Naive thymus-derived CD4-positive, alpha-beta T cell (primary cell): ENCODE data around the gene SERPINB5. TPM values are rescaled to one million over a fixed set of nuclear protein-coding genes. Genes with fewer than 3 reads are reported as not detected.

ENCODE experiments used
- ATAC-seq: fragments of 150-1000 bp; cut with Tn5 transposase; 2 replicates; pipeline ENCODE4 v1.10.0; 2021; ENCODE audit warnings: mild to moderate bottlenecking, moderate library complexity
- CTCF ChIA-PET: fragments of 350-600 bp; sonication (Branson Sonifier 250); formaldehyde crosslinking; loops from one replicate; lab custom pipeline; 2021; ENCODE audit warnings: antibody characterized with exemption; lab: Charles Lee
- POLR2A ChIA-PET: fragments of 350-600 bp; sonication (Branson Sonifier 250); formaldehyde crosslinking; loops from one replicate; lab custom pipeline; 2021; ENCODE audit warnings: antibody characterized with exemption, inconsistent platforms; lab: Charles Lee
- DNase-seq, 9 donors: peaks; one replicate each; pipeline versions ENCODE4 v3.0.0 to v3.0.0-alpha.2; 2020 to 2022; ENCODE audit warnings: mixed read lengths in 1 of 9
- H3K27ac ChIP-seq: one replicate; pipeline ENCODE4 v1.7.0; 2013; ENCODE audit warnings: mild to moderate bottlenecking, low read depth, low read length, moderate library complexity
- H3K27me3 ChIP-seq, 2 donors: one replicate each; pipeline ENCODE4 v1.7.0; 2013; ENCODE audit warnings: low read length in 2 of 2, mild to moderate bottlenecking in 2 of 2, moderate library complexity in 2 of 2; ENCODE audit not compliant: control insufficient read depth in 2 of 2, insufficient read depth in 2 of 2
- H3K36me3 ChIP-seq, 3 experiments: 1 replicate in 2 of 3; 2 replicates in 1 of 3; pipeline ENCODE4 v1.7.0; 2013; ENCODE audit warnings: low read length in 3 of 3, mild to moderate bottlenecking in 3 of 3, moderate library complexity in 1 of 3; ENCODE audit not compliant: insufficient read depth in 3 of 3, control insufficient read depth in 2 of 3
- H3K4me1 ChIP-seq, 2 donors: one replicate each; pipeline ENCODE4 v1.7.0; 2013; ENCODE audit warnings: low read length in 2 of 2, mild to moderate bottlenecking in 2 of 2, moderate library complexity in 1 of 2; ENCODE audit not compliant: control insufficient read depth in 2 of 2, insufficient read depth in 2 of 2
- H3K4me3 ChIP-seq: 2 replicates; pipeline ENCODE4 v1.7.0; 2013; ENCODE audit warnings: mild to moderate bottlenecking, low read length
- H3K9me3 ChIP-seq, 3 experiments: 1 replicate in 2 of 3; 2 replicates in 1 of 3; pipeline ENCODE4 v1.7.0; 2013; ENCODE audit warnings: low read length in 3 of 3; ENCODE audit not compliant: control insufficient read depth in 2 of 3
- H3K27ac Mint-ChIP-seq, 9 donors: one replicate each; pipeline ENCODE4 v1.8.0; 2020 to 2022; ENCODE audit warnings: mixed read lengths in 9 of 9, mild to moderate bottlenecking in 8 of 9, moderate library complexity in 5 of 9, inconsistent platforms in 2 of 9
- H3K27me3 Mint-ChIP-seq, 5 donors: one replicate each; pipeline ENCODE4 v1.8.0; 2021 to 2022; ENCODE audit warnings: mixed read lengths in 5 of 5, mild to moderate bottlenecking in 1 of 5
- H3K36me3 Mint-ChIP-seq, 5 donors: one replicate each; pipeline ENCODE4 v1.8.0; 2020 to 2022; ENCODE audit warnings: mixed read lengths in 5 of 5, mild to moderate bottlenecking in 3 of 5, inconsistent platforms in 1 of 5
- H3K4me1 Mint-ChIP-seq, 7 donors: one replicate each; pipeline ENCODE4 v1.8.0; 2020 to 2022; ENCODE audit warnings: mixed read lengths in 7 of 7, mild to moderate bottlenecking in 3 of 7, inconsistent platforms in 1 of 7
- H3K4me3 Mint-ChIP-seq, 10 donors: one replicate each; pipeline ENCODE4 v1.8.0; 2020 to 2022; ENCODE audit warnings: mild to moderate bottlenecking in 10 of 10, mixed read lengths in 10 of 10, moderate library complexity in 6 of 10, inconsistent platforms in 2 of 10
- H3K9me3 Mint-ChIP-seq, 11 donors: one replicate each; pipeline ENCODE4 v1.8.0; 2020 to 2022; ENCODE audit warnings: mixed read lengths in 11 of 11, mild to moderate bottlenecking in 4 of 11, inconsistent platforms in 1 of 11, moderate library complexity in 1 of 11
- intact Hi-C, 2 donors: fragments of 100-400 bp; cut with micrococcal nuclease; formaldehyde crosslinking; loops; one replicate each; pipeline ENCODE4 v1.15.1; 2023
- polyA plus RNA-seq, 2 donors: library from polyadenylated mRNA; unstranded; fragments of 300-500 nt; fragmentation: Illumina TruSeq; gene quantifications; one replicate each; pipeline ENCODE4 v1.2.3, GENCODE V29; 2021
- total RNA-seq, 6 experiments: library from RNA in 5 of 6; stranded (reverse) in 5 of 6; gene quantifications; 1 replicate in 5 of 6; 2 replicates in 1 of 6; pipeline ENCODE4 v1.2.3 and lab custom pipeline; 2021 to 2026

Gene SERPINB5, protein sequence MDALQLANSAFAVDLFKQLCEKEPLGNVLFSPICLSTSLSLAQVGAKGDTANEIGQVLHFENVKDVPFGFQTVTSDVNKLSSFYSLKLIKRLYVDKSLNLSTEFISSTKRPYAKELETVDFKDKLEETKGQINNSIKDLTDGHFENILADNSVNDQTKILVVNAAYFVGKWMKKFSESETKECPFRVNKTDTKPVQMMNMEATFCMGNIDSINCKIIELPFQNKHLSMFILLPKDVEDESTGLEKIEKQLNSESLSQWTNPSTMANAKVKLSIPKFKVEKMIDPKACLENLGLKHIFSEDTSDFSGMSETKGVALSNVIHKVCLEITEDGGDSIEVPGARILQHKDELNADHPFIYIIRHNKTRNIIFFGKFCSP
- not detected for total RNA-seq
- polyA plus RNA-seq: not detected
- total RNA-seq (lab: John Stamatoyannopoulos, UW): not detected

GRCh38 chr18:63476668-63477067 lies at the start of gene SERPINB5:
SERPINB5 (plus strand) TSS chr18:63476958; CDS start chr18:63484429, 7,471 bp downstream.
- H3K9me3 ChIP-seq: no peaks in the 10 kb centered on the region
- Mint-ChIP-seq H3K9me3 (no peaks in the 10 kb centered on the region), H3K4me1 (no peaks in the 10 kb centered on the region), H3K4me3 (no peak within 1 kb of the TSS), H3K27ac (no peak within 1 kb of the TSS), H3K36me3 (no peaks in the 10 kb centered on the region), H3K27me3 (peaks cover 0 to 35% (median 12%) of the 10 kb centered on the region in 5 donors)
- no peak within 1 kb of the TSS for H3K4me3 ChIP-seq
- no peak within 1 kb of the TSS for H3K27ac ChIP-seq
- CTCF ChIA-PET: no interaction called here
- no peak for DNase-seq
- intact Hi-C loops: no loop called here
- no peak for ATAC-seq
- POLR2A ChIA-PET: no interaction called here
- no peaks in the 10 kb centered on the region for H3K27me3 ChIP-seq
- no peaks in the 10 kb centered on the region for H3K4me1 ChIP-seq
- H3K36me3 ChIP-seq: no peaks in the 10 kb centered on the region

GRCh38 chr18:63427558-63427957 lies 49.2 kb upstream of the SERPINB5 start:
- no peak overlapping the region for H3K27ac Mint-ChIP-seq
- Histone ChIP-seq H3K4me1 (peaks cover 0 to 6% of the 10 kb centered on the region in 2 donors), H3K27ac (no peak overlapping the region), H3K4me3 (no peak overlapping the region), H3K36me3 (no peaks in the 10 kb centered on the region), H3K27me3 (peaks cover 0 to 5% of the 10 kb centered on the region in 2 donors), H3K9me3 (no peaks in the 10 kb centered on the region)
- DNase-seq: no peak
- peaks cover 6 to 20% (median 13%) of the 10 kb centered on the region in 7 donors for H3K4me1 Mint-ChIP-seq
- H3K36me3 Mint-ChIP-seq: no peaks in the 10 kb centered on the region
- CTCF ChIA-PET: interaction anchor here (0.7 to 1.4 kb wide), 2 partner anchors 77 to 986 kb away, joined by 3 read pairs; no protein-coding TSS in a partner anchor
- no peak overlapping the region for H3K4me3 Mint-ChIP-seq
- peaks cover 0 to under 1% (median 0%) of the 10 kb centered on the region in 11 donors for H3K9me3 Mint-ChIP-seq
- no peak for ATAC-seq
- intact Hi-C loops: loop anchor here in 1 of 2 donors (10.0 kb wide), 1 partner anchor 583 kb away; no protein-coding TSS in a partner anchor
- POLR2A ChIA-PET: no interaction called here
- H3K27me3 Mint-ChIP-seq: peaks cover 4 to 34% (median 20%) of the 10 kb centered on the region in 5 donors

GRCh38 chr18:63430526-63430925 lies 46.2 kb upstream of the SERPINB5 start:
- CTCF ChIA-PET: no interaction called here
- Mint-ChIP-seq H3K9me3 (no peaks in the 10 kb centered on the region), H3K27ac (no peak overlapping the region), H3K36me3 (no peaks in the 10 kb centered on the region), H3K4me1 (peaks cover 0 to 8% (median 0%) of the 10 kb centered on the region in 7 donors), H3K4me3 (no peak overlapping the region), H3K27me3 (peaks cover 8 to 61% (median 28%) of the 10 kb centered on the region in 5 donors)
- H3K27me3 ChIP-seq: peaks cover 0 to 5% of the 10 kb centered on the region in 2 donors
- no peak overlapping the region for H3K27ac ChIP-seq
- no peaks in the 10 kb centered on the region for H3K4me1 ChIP-seq
- H3K4me3 ChIP-seq: no peak overlapping the region
- no peaks in the 10 kb centered on the region for H3K9me3 ChIP-seq
- POLR2A ChIA-PET: interaction anchor here (0.8 kb wide), 1 partner anchor 9 kb away, joined by 3 read pairs; the partner anchor contains the start of gene VPS4B
- DNase-seq (no peak), ATAC-seq (no peak)
- no peaks in the 10 kb centered on the region for H3K36me3 ChIP-seq
- intact Hi-C loops: no loop called here

DNA sequence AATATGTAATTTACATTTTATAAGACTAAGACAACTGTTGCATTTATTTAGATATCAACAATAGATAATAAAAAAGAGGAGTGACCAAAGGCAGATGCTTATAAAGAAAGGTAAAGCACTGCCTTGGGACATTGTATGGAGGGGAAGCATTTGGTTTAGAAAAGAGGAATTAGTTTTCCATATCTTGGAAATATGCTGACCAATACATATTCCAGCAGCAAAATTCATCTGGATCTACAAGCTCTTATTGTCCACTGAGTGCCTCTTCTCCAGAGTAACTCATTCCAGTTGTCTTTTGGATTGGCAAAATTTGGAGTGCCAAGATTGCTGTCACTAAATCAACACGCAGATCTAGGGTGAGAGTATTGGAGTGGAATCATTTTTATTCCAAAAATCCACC lies 45.6 kb upstream of the SERPINB5 start:
- no peak for ATAC-seq
- Mint-ChIP-seq H3K36me3 (no peaks in the 10 kb centered on the region), H3K4me3 (no peak overlapping the region), H3K4me1 (peaks cover 0 to 6% (median 0%) of the 10 kb centered on the region in 7 donors), H3K27me3 (peaks cover 8 to 64% (median 26%) of the 10 kb centered on the region in 5 donors), H3K9me3 (no peaks in the 10 kb centered on the region), H3K27ac (no peak overlapping the region)
- H3K9me3 ChIP-seq: no peaks in the 10 kb centered on the region
- peaks cover 0 to 5% of the 10 kb centered on the region in 2 donors for H3K27me3 ChIP-seq
- no peak overlapping the region for H3K27ac ChIP-seq
- CTCF ChIA-PET: no interaction called here
- POLR2A ChIA-PET: interaction anchor here (0.8 kb wide), 1 partner anchor 9 kb away, joined by 3 read pairs; the partner anchor contains the start of gene VPS4B
- H3K4me1 ChIP-seq: no peaks in the 10 kb centered on the region
- intact Hi-C loops: no loop called here
- H3K36me3 ChIP-seq: no peaks in the 10 kb centered on the region
- DNase-seq: no peak
- no peak overlapping the region for H3K4me3 ChIP-seq

DNA sequence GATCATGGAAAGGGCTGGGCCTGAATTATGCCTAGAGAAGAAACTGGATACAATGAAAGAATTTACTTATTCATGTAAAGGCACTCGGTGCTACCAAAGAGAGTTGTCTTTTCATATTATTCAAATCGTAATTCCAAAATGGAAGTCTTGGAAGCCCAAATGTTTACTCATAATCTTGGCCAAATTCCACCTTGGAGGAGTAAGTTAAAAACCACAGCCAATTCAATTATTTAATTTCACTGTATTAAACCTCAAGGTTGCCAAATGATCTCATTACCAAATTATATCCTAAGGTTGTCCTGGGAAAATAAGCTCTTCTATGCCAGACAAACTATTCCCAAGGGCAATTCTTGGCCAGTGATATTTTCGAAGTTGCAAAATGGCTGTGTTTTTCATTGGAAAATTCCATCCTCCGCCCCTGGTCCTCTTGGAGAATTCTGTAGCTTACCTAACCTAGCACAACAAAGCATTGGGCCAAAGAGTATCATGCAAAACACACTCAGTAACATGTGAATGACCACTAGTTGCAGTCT lies 43.4 kb upstream of the SERPINB5 start:
- DNase-seq: no peak
- Histone ChIP-seq H3K27ac (no peak overlapping the region), H3K36me3 (no peaks in the 10 kb centered on the region), H3K4me1 (no peaks in the 10 kb centered on the region), H3K9me3 (no peaks in the 10 kb centered on the region), H3K27me3 (peaks cover 0 to 5% of the 10 kb centered on the region in 2 donors), H3K4me3 (no peak overlapping the region)
- Mint-ChIP-seq H3K9me3 (no peaks in the 10 kb centered on the region), H3K36me3 (no peaks in the 10 kb centered on the region), H3K27ac (no peak overlapping the region), H3K4me1 (peaks cover 0 to 2% (median 0%) of the 10 kb centered on the region in 7 donors), H3K27me3 (peaks cover 8 to 70% (median 24%) of the 10 kb centered on the region in 5 donors), H3K4me3 (no peak overlapping the region)
- CTCF ChIA-PET: no interaction called here
- intact Hi-C loops: no loop called here
- ATAC-seq: no peak
- POLR2A ChIA-PET: interaction anchor here (0.7 kb wide), 1 partner anchor 417 kb away, joined by 3 read pairs; no protein-coding TSS in a partner anchor

DNA sequence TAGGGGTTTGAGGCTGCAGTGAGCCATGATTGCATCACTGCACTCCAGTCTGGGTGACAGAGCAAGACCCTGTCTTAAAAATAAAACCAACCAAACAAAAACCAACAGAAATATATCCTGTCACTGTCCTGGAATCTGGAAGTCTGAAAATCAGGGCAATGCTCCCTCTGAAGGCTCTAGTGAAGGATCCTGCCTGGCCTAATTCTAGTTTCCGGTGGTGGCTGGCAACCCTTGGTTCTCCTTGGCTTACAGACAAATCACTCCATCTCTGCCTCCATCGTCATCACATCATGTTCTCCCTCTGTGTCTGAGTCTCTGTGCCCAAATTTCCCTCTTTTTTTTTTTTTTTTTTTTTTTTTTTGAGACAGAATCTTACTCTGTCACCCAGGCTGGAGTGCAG lies 38.6 kb upstream of the SERPINB5 start:
- DNase-seq (no peak), ATAC-seq (no peak)
- Histone ChIP-seq H3K4me3 (no peak overlapping the region), H3K9me3 (no peaks in the 10 kb centered on the region), H3K27ac (no peak overlapping the region), H3K4me1 (no peaks in the 10 kb centered on the region), H3K27me3 (no peaks in the 10 kb centered on the region), H3K36me3 (no peaks in the 10 kb centered on the region)
- H3K4me3 Mint-ChIP-seq: no peak overlapping the region
- ChIA-PET POLR2A (no interaction called here), CTCF (interaction anchor here (0.7 to 7.2 kb wide), 8 partner anchors 16 to 855 kb away, joined by 3 to 77 read pairs (median 5); partner anchors contain the start of gene VPS4B)
- H3K4me1 Mint-ChIP-seq: peaks cover 0 to 4% (median 3%) of the 10 kb centered on the region in 7 donors
- H3K27ac Mint-ChIP-seq: no peak overlapping the region
- peaks cover 3 to 50% (median 6%) of the 10 kb centered on the region in 5 donors for H3K27me3 Mint-ChIP-seq
- H3K36me3 Mint-ChIP-seq: no peaks in the 10 kb centered on the region
- intact Hi-C loops: loop anchor here in 1 of 2 donors (2.0 to 5.0 kb wide), 2 partner anchors 15 to 306 kb away; partner anchors contain the start of gene VPS4B
- no peaks in the 10 kb centered on the region for H3K9me3 Mint-ChIP-seq
